K562 (cell line): Measurements from ENCODE around the gene BCAP31. TPM values are rescaled to one million over a fixed set of nuclear protein-coding genes. Genes with fewer than 3 reads are reported as not detected.
A peak's percentile ranks its signal among the peaks of the same experiment; 100 is the strongest.

ENCODE experiments used
- ETS2 ChIP-seq: IDR thresholded peaks from 2 replicates; pipeline ENCODE4 v1.6.1; 2016; ENCODE audit warnings: borderline replicate concordance, missing genetic modification characterization, mild to moderate bottlenecking, moderate library complexity, missing compliant biosample characterization; ENCODE audit not compliant: poor library complexity, severe bottlenecking
- FOXK2 ChIP-seq, 2 experiments: fragments of 450-650 bp; IDR thresholded peaks in 1 of 2; conservative IDR thresholded peaks in 1 of 2; 2 replicates each; pipeline ENCODE4 v1.6.1; 2016; ENCODE audit warnings: low read depth in 2 of 2, mild to moderate bottlenecking in 1 of 2
- LEF1 ChIP-seq: fragments of 450-650 bp; IDR thresholded peaks from 2 replicates; pipeline ENCODE4 v1.6.1; 2016; ENCODE audit warnings: mild to moderate bottlenecking
- MAZ ChIP-seq, 2 experiments: fragments of 450-650 bp in 1 of 2; sonication (generic) in 1 of 2; formaldehyde crosslinking; IDR thresholded peaks in 1 of 2; conservative IDR thresholded peaks in 1 of 2; 2 replicates each; pipeline versions ENCODE4 v1.4.0 to v1.5.0; 2020; ENCODE audit warnings: mild to moderate bottlenecking in 1 of 2, missing genetic modification reagents in 1 of 2
- MEIS2 ChIP-seq: fragments of 450-650 bp; IDR thresholded peaks from 2 replicates; pipeline ENCODE4 v1.6.1; 2014; ENCODE audit warnings: mild to moderate bottlenecking; ENCODE audit not compliant: partially characterized antibody
- NCOA6 ChIP-seq: fragments of 450-650 bp; IDR thresholded peaks from 2 replicates; pipeline ENCODE4 v1.6.1; 2017; ENCODE audit warnings: mild to moderate bottlenecking
- SAP30 ChIP-seq: fragments of 200-600 bp; sonication (generic); IDR thresholded peaks from 2 replicates; pipeline ENCODE4 v1.6.1; 2012; ENCODE audit warnings: borderline replicate concordance, low read depth, mild to moderate bottlenecking, moderate library complexity, low read length, control low read depth, inconsistent platforms; ENCODE audit not compliant: insufficient read depth, poor library complexity, severe bottlenecking
- SRF ChIP-seq, 2 experiments: fragments of 250-450, 450-650 bp in 1 of 2; sonication (Bioruptor Pico) in 1 of 2; sonication (generic) in 1 of 2; formaldehyde crosslinking; IDR thresholded peaks; 2 replicates each; pipeline versions ENCODE4 v1.5.0 to v1.5.1; 2020 to 2022; ENCODE audit warnings: mild to moderate bottlenecking in 1 of 2, missing genetic modification reagents in 1 of 2
- TCF3 ChIP-seq: sonication (generic); formaldehyde crosslinking; IDR thresholded peaks from 2 replicates; pipeline ENCODE4 v1.4.0; 2020; ENCODE audit warnings: mild to moderate bottlenecking, missing genetic modification reagents
- XRCC3 ChIP-seq: fragments of 450-650 bp; IDR thresholded peaks from 2 replicates; pipeline ENCODE4 v1.6.1; 2017; ENCODE audit warnings: mild to moderate bottlenecking, moderate library complexity
- ZKSCAN3 ChIP-seq: fragments of 250-450 bp; sonication (Bioruptor Pico); IDR thresholded peaks from 2 replicates; pipeline ENCODE4 v1.4.0; 2020
- ZNF232 ChIP-seq: sonication (generic); formaldehyde crosslinking; IDR thresholded peaks from 2 replicates; pipeline ENCODE4 v1.8.0; 2022; ENCODE audit warnings: mild to moderate bottlenecking, missing genetic modification reagents
- ZNF444 ChIP-seq: fragments of 250-450 bp; sonication (Bioruptor Pico); IDR thresholded peaks from 2 replicates; pipeline ENCODE4 v1.4.0; 2020; ENCODE audit warnings: mild to moderate bottlenecking, moderate library complexity
- ZNF584 ChIP-seq: fragments of 200-800 bp; sonication (Bioruptor generic); IDR thresholded peaks from 2 replicates; pipeline ENCODE4 v1.6.1; 2016; ENCODE audit warnings: low read depth, mild to moderate bottlenecking, missing genetic modification characterization, missing compliant biosample characterization
- ZNF76 ChIP-seq: fragments of 250-450 bp; sonication (Bioruptor Pico); IDR thresholded peaks from 2 replicates; pipeline ENCODE4 v1.4.0; 2020; ENCODE audit warnings: mild to moderate bottlenecking, moderate library complexity, borderline replicate concordance
- polyA plus RNA-seq, 8 experiments: library from polyadenylated mRNA; depleted of rRNA in 4 of 8; stranded (reverse) in 5 of 8; unstranded in 3 of 8; fragments of >200 nt; fragmentation: Nextera tagmentation in 2 of 8; fragmentation: Illumina TruSeq in 1 of 8; extraction: Ambion mirVana in 2 of 8; extraction: Trizol in 1 of 8; gene quantifications; 2 replicates each; pipeline versions ENCODE4 v1.2.1 to v1.2.3, GENCODE V29; 2011 to 2014; ENCODE audit warnings: inconsistent platforms in 1 of 8, missing spikeins in 1 of 8
- total RNA-seq, 7 experiments: library from RNA; depleted of rRNA in 6 of 7; stranded (reverse); fragments of >200 nt in 6 of 7; fragmentation: Illumina TruSeq in 2 of 7; extraction: Trizol in 2 of 7; gene quantifications; 2 replicates each; pipeline versions ENCODE4 v1.2.1 to v1.2.3, GENCODE V29; 2011 to 2021; ENCODE audit warnings: low replicate concordance in 1 of 7
- TF ChIP-seq, protein P1 (sequence below), 2 experiments: IDR thresholded peaks; 2 replicates each; pipeline ENCODE4 v1.6.1; 2011; ENCODE audit warnings: borderline replicate concordance in 1 of 2, control low read depth in 1 of 2, low read depth in 1 of 2, low read length in 1 of 2, mild to moderate bottlenecking in 1 of 2, mixed read lengths in 1 of 2, moderate library complexity in 1 of 2; ENCODE audit not compliant: insufficient read depth in 1 of 2, insufficient read length in 1 of 2, poor library complexity in 1 of 2, severe bottlenecking in 1 of 2; ENCODE audit errors: extremely low read depth in 1 of 2
- TF ChIP-seq, protein P2 (sequence below): fragments of 250-450 bp; sonication (Bioruptor Pico); IDR thresholded peaks from 2 replicates; pipeline ENCODE4 v1.8.0; 2022; ENCODE audit warnings: moderate library complexity, mild to moderate bottlenecking, inconsistent platforms
- TF ChIP-seq, protein P3 (sequence below): fragments of 150-350 bp; conservative IDR thresholded peaks from 2 replicates; pipeline ENCODE4 v1.6.1; 2014; ENCODE audit warnings: low read length

The BCAP31 gene
- total and polyA plus RNA-seq, 9 of the 15 experiments (the other 6 are each of a cell fraction or from before 2014, with no cell fraction given): 156 to 683 (median 188) TPM

DNA sequence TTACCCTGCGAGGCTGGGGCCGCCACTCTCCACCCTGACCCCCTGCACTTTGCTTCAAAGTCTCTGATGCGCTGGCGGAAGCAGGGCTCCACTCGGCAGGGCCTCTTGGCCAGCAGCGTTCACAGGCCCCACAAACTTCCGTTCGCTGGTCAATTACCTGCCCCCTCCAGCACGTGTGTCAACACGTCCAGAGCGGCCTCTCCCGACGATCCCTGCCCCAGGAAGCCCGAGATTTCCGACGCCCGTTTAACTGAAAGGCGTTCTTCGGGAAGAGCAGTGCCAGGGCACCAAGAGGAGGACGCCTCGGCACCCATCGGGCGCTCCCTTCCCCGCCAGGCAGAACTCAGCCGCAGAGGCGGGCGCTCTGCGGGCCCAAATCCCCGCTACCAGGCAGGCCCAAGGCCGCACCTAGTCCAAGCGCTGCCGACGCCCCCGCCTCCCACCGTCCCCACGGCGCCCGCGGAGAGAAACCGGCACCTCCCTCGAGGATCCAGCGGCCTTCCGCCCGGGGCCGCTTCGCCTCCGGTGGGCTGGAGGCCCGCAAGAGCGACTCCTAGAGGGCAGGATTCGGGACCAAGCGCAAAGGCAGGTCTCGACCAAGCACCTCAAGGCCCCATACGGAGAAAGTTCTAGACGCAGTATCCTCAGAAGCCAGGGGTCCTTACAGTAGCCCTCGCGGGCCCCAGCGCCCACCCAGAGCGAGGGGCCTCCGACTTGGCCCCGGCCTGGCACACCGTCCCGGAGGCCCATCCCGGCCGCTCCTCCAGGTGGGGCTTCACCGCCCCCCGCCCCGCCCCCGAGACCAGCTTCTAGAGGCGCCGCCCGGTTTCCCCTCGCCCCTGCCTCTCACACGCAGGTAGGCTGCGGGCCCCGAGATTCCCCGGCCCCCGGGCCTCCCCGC is 586 bp downstream of the BCAP31 start (continued):
- TF ChIP-seq SRF (CRISPR knock-in tag; IDR thresholded peaks at IDR 0.05): 0 out of 4 replicates have a peak, but pooled peaks of 1 of the 2 experiments have one; percentile 35
- no peak for TF ChIP-seq ETS2 (tag)
- TF ChIP-seq ZNF584 (CRISPR knock-in tag): no peak
- TF ChIP-seq MEIS2: no peak
- TF ChIP-seq ZNF232 (CRISPR knock-in tag): no peak
- TF ChIP-seq, protein P1, sequence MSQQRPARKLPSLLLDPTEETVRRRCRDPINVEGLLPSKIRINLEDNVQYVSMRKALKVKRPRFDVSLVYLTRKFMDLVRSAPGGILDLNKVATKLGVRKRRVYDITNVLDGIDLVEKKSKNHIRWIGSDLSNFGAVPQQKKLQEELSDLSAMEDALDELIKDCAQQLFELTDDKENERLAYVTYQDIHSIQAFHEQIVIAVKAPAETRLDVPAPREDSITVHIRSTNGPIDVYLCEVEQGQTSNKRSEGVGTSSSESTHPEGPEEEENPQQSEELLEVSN (IDR thresholded peaks at IDR 0.05; ENCODE audit: borderline replicate concordance in 1 of 2, extremely low read depth in 1 of 2, insufficient read depth in 1 of 2, insufficient read length in 1 of 2, low read depth in 1 of 2, low read length in 1 of 2, poor library complexity in 1 of 2, severe bottlenecking in 1 of 2): peak in 1 of 2 experiments; percentile 26
- TF ChIP-seq MAZ (CRISPR knock-in tag; conservative IDR thresholded peaks at IDR 0.05 in 1 of 2, IDR thresholded peaks at IDR 0.05 in 1 of 2): peak in 1 of 2 experiments; percentile 55; a peak in 2 of 4 replicates
- no peak for TF ChIP-seq ZKSCAN3 (CRISPR knock-in tag)
- TF ChIP-seq, protein P2, sequence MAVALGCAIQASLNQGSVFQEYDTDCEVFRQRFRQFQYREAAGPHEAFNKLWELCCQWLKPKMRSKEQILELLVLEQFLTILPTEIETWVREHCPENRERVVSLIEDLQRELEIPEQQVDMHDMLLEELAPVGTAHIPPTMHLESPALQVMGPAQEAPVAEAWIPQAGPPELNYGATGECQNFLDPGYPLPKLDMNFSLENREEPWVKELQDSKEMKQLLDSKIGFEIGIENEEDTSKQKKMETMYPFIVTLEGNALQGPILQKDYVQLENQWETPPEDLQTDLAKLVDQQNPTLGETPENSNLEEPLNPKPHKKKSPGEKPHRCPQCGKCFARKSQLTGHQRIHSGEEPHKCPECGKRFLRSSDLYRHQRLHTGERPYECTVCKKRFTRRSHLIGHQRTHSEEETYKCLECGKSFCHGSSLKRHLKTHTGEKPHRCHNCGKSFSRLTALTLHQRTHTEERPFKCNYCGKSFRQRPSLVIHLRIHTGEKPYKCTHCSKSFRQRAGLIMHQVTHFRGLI (CRISPR knock-in tag): no peak
- TF ChIP-seq LEF1: no peak
- TF ChIP-seq NCOA6: no peak
- no peak for TF ChIP-seq XRCC3
- peak; percentile 50 for TF ChIP-seq SAP30
- TF ChIP-seq, protein P3, sequence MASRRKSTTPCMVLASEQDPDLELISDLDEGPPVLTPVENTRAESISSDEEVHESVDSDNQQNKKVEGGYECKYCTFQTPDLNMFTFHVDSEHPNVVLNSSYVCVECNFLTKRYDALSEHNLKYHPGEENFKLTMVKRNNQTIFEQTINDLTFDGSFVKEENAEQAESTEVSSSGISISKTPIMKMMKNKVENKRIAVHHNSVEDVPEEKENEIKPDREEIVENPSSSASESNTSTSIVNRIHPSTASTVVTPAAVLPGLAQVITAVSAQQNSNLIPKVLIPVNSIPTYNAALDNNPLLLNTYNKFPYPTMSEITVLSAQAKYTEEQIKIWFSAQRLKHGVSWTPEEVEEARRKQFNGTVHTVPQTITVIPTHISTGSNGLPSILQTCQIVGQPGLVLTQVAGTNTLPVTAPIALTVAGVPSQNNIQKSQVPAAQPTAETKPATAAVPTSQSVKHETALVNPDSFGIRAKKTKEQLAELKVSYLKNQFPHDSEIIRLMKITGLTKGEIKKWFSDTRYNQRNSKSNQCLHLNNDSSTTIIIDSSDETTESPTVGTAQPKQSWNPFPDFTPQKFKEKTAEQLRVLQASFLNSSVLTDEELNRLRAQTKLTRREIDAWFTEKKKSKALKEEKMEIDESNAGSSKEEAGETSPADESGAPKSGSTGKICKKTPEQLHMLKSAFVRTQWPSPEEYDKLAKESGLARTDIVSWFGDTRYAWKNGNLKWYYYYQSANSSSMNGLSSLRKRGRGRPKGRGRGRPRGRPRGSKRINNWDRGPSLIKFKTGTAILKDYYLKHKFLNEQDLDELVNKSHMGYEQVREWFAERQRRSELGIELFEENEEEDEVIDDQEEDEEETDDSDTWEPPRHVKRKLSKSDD: no peak
- no peak for TF ChIP-seq ZNF444 (CRISPR knock-in tag)
- no peak for TF ChIP-seq FOXK2 (conservative IDR thresholded peaks at IDR 0.05 in 1 of 2, IDR thresholded peaks at IDR 0.05 in 1 of 2; ENCODE audit: low read depth in 2 of 2)
- TF ChIP-seq TCF3 (CRISPR knock-in tag): no peak
- no peak for TF ChIP-seq ZNF76 (CRISPR knock-in tag)
